VCaP (cell line): ENCODE results near the gene KLHL14.
A peak's percentile ranks its signal among the peaks of the same experiment; 100 is the strongest.

Source experiments
- H3K27ac ChIP-seq: fragments of 450-650 bp; 2 replicates; pipeline ENCODE4 v1.5.1; 2017
- TF ChIP-seq, protein P1 (sequence below): fragments of 450-650 bp; conservative IDR thresholded peaks from 2 replicates; pipeline ENCODE4 v1.5.1; 2017; ENCODE audit warnings: mild to moderate bottlenecking, moderate library complexity

The KLHL14 gene

GRCh38 chr18:32735781-32736180, 37.0 kb downstream of the KLHL14 start:
- TF ChIP-seq, protein P1, sequence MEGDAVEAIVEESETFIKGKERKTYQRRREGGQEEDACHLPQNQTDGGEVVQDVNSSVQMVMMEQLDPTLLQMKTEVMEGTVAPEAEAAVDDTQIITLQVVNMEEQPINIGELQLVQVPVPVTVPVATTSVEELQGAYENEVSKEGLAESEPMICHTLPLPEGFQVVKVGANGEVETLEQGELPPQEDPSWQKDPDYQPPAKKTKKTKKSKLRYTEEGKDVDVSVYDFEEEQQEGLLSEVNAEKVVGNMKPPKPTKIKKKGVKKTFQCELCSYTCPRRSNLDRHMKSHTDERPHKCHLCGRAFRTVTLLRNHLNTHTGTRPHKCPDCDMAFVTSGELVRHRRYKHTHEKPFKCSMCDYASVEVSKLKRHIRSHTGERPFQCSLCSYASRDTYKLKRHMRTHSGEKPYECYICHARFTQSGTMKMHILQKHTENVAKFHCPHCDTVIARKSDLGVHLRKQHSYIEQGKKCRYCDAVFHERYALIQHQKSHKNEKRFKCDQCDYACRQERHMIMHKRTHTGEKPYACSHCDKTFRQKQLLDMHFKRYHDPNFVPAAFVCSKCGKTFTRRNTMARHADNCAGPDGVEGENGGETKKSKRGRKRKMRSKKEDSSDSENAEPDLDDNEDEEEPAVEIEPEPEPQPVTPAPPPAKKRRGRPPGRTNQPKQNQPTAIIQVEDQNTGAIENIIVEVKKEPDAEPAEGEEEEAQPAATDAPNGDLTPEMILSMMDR, result no peak

GRCh38 chr18:32734442-32734841, 38.4 kb downstream of the KLHL14 start:
- TF ChIP-seq, protein P1, result no peak
- no peak overlapping the region for H3K27ac ChIP-seq

More at GRCh38 chr18:32735781-32736180, 37.0 kb downstream of the KLHL14 start:
- peak overlapping the region; percentile 27 for H3K27ac ChIP-seq

GRCh38 chr18:32732165-32732564, 40.7 kb downstream of the KLHL14 start:
- H3K27ac ChIP-seq, result no peak overlapping the region
- TF ChIP-seq, protein P1, result no peak

DNA sequence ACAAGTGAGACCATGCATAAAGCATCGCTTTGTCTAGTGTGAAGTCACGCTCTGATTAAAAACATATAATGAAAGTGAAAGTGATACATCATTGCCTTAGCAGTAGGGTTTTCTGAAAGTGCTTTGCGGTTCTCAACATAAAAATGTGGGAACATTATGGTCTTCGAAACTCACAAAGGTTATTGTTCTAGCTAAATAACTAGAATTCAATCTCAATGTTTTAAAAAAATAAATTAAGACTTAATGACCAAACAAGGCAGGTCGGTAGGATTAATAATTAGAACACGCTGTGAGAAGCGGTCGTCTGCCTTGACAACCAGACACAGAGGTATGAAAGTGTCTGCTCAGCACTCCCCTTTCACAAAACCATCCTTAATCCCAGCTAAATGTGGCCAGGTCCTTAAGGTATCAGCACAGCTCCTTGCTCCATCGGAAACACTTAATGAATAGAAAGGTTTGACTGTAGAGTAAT, 42.2 kb downstream of the KLHL14 start:
- peak overlapping the region; percentile 42; the same call in 1 of the 2 replicates for H3K27ac ChIP-seq
- TF ChIP-seq, protein P1, result no peak

- peak overlapping the region; percentile 42; the same call in 1 of the 2 replicates for H3K27ac ChIP-seq
- TF ChIP-seq, protein P1, result no peak
Measured at GRCh38 chr18:32730068-32730467, 42.8 kb downstream of the KLHL14 start.

GRCh38 chr18:32724071-32724749, 48.6 kb downstream of the KLHL14 start:
- TF ChIP-seq, protein P1, result no peak
- H3K27ac ChIP-seq, result no peak overlapping the region

- TF ChIP-seq, protein P1, result no peak
- no peak overlapping the region for H3K27ac ChIP-seq
Measured at GRCh38 chr18:32722279-32722678, 50.5 kb downstream of the KLHL14 start.
